GM21576 (cell line): ENCODE data around the gene PID1.

Experiments used
- ATAC-seq: cut with Tn5 transposase; IDR thresholded peaks from one replicate; pipeline ENCODE4 v1.9.1; 2021; ENCODE audit warnings: mild to moderate bottlenecking, moderate library complexity; ENCODE audit not compliant: unreplicated experiment

The PID1 gene

DNA sequence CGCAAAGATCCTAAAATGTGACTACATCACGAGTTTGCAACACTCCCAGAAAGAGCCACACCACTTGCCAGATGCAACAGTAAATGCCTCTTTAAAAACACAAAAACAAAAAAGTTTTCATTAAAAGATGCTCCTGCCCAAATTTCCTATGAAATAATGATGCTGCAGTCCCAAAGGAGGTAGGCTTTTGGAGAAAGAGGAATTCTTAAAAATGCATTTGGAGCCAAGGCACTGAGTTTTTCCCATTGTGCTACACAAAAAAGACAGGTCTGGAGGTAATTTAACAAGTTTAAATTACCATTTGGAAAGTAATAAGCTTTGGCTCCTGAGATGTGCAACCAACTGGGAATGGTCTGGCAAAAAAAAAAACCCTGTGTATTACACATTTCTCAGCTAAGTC, 145.0 kb downstream of the PID1 start:
- ATAC-seq = no peak

- no peak for ATAC-seq
Measured at GRCh38 chr2:229124136-229124535, 147.0 kb downstream of the PID1 start.

DNA sequence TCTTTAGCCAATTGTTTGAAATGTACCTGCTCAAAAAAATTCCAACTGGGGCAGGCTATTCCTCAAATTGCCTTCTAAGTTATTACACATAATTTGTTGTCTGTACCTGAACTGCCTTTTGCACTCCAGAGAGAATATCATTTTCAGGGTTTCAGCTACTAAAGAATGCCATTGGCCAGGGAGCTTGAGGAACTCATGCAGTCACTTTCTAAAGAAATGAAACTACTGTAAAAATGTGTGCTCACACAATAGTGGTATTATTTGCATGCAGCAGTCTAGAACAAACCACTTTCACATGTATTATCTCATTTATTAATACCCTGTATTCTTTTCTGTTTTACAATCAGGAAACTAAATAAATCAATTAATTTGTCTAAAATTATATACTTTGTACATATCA, 152.2 kb downstream of the PID1 start:
- ATAC-seq = peak; percentile 71

- no peak for ATAC-seq
Measured at GRCh38 chr2:229118336-229118735, 152.8 kb downstream of the PID1 start.

DNA sequence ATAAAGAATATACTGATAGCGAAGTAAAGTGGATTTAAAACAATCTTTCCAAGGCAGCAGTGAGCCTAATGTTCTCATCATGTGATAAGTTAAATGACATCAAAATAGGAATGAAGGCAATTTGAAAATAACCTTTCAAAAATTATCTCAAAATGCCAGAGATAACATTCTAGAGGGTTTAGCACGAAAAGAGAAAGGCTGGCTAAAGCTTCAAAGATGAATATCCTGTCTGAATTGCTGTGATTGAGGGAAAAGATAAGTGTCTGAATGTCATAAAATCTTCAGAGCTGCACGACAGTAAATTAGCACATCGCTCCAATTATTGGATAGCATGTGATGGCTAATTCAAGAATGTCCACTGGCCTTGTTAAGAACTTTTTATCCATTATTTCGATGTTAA, 159.3 kb downstream of the PID1 start:
- no peak for ATAC-seq

- ATAC-seq = no peak
Measured at GRCh38 chr2:229109195-229109594, 161.9 kb downstream of the PID1 start.

DNA sequence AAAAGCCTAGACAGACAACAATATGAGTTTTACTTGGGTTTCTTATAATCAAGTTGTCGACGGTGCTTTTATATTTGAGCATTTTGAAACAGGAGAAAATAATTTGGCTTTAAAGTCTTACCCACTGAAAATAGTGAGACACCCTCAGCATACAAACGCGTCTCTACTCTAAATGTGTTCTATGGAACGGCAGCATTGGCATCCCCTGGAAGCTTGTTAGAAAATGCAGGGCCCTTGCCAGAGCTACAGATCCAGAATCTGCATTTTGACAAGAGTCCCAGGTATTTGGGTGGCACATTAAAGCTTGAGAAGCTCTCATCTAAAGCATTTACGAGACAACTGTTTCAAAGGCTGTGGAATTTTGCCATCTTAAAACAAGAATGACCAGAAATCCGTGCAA, 163.5 kb downstream of the PID1 start:
- no peak for ATAC-seq

DNA sequence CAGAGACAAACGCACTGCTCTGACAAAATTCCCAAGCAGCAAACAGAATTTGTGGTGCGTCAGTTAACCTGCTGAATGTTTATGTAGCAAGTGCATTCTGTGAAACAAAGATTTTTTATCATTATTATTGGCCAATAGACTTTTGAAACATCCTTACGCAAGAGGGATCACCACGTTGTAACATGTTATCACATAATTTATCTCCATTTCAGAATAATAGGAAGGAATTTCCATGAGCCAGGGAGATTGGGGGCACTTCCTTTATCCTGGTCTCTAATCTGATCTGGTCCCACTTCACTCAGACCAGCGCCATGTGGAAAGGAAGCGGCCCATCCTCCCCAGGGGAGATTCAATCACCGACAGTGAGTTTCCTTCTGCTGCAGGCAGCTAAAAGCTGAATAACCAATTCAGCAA, 166.1 kb downstream of the PID1 start:
- no peak for ATAC-seq

DNA sequence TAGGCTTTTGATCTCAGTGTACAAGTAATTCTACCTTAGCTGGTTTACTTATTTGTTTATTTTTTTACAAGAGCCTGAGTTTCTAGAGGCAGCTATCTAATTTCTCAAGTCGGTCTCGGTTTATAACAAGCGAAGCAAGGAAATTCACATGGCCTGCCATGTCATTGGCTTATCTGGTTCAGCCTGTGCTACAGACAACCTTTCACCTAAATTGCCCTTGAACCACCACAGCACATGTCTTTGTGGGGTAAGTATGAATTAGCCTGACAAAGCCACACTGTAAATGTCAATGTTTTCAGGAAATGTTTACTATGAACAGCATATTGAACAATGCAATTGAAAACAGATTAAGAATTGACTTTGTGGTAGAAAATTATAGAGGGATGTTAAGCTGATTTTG, 167.1 kb downstream of the PID1 start:
- ATAC-seq = no peak

- ATAC-seq = no peak
Measured at GRCh38 chr2:229101314-229101713, 169.8 kb downstream of the PID1 start.

- ATAC-seq = no peak
Measured at GRCh38 chr2:229099231-229099630, 171.9 kb downstream of the PID1 start.

DNA sequence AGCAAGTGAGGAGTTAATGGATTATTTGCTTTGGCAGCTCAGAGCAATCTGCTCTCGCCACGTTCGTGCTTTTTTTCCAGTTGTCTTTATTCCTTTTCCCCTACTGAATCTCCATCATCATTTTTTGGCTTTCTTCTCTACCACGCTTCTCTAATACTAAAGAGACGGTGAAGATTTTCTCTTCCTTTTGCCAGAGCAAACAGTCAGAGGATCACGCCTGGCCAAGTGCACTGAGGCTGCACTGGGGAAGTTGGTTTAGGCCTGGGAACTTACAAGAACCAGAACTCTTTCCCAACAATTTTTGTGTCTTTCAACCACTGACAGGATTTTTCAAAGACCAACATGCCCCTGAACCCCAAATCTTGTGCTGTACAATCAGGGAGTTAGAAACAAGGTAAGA, 172.3 kb downstream of the PID1 start:
- ATAC-seq = no peak

DNA sequence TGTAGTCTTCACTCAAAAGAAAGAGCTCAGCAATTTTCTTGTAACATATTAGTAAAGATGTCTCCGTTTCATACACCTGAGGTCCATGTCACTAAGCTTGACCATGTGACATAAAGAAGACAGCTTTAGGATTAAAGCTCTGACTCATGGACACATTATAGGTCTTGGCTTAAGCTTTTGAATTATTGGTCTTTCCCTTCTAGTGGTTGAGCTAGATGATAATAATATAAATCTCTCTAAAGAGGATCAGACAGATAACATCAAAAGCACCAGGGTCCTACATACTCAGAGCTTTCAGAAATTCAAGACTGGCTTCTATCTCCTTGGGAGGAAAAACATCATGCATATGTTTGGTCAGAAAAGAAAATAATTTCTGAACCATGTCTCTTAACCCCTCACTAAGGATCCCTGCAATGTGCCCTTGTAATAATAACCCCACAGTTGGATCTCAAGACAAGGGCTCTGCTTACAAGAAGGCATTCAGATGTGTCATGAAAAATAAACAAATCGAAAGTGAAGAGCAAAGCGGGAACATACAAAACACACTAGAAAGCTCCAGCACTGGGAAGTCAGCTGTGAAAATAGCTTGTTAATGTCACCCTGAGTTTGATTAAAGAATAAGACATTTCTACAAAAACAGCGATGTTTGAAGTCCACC, 174.5 kb downstream of the PID1 start:
- no peak for ATAC-seq

GRCh38 chr2:229095472-229095871, 175.6 kb downstream of the PID1 start:
- no peak for ATAC-seq

DNA sequence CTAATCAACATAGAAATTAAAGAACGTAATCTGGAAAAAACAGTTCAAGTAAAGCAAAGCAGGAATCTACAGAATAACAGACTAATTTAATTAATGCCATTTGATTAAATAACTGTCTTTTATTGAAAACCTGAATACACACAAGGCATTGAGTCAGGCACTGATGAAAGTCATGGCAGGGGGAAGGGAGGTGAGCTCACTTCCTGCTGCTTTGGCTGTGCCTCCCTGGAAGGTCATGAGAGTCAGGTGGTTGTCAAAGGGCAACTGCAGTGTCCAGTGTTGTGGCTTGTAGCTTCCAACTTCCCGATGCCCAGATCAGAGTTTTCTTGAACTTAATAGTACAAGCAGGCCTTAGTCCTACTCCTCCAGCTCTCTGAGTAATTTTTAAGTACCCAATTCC, 180.9 kb downstream of the PID1 start:
- ATAC-seq = no peak

- ATAC-seq = no peak
Measured at GRCh38 chr2:229089776-229090175, 181.3 kb downstream of the PID1 start.

- no peak for ATAC-seq
Measured at GRCh38 chr2:229088966-229089700, 182.0 kb downstream of the PID1 start.

DNA sequence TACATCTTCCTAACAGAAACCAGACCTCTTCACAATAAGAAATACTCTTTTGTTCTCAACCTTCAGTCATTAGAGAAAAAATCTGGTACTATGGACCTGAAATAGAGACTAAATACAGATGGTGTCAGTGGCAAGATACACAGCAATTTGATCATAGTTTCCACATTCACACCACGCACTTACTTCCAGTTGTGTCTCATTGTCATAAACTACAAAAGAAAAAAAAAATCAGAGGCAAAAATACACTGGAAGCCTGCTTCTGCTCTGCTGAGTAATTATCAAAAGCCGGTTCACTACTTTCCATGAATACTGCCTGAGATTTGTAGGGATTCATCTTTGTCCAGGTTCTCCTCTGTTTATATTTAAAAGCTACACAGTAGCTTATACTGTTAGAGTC, 182.6 kb downstream of the PID1 start:
- no peak for ATAC-seq

DNA sequence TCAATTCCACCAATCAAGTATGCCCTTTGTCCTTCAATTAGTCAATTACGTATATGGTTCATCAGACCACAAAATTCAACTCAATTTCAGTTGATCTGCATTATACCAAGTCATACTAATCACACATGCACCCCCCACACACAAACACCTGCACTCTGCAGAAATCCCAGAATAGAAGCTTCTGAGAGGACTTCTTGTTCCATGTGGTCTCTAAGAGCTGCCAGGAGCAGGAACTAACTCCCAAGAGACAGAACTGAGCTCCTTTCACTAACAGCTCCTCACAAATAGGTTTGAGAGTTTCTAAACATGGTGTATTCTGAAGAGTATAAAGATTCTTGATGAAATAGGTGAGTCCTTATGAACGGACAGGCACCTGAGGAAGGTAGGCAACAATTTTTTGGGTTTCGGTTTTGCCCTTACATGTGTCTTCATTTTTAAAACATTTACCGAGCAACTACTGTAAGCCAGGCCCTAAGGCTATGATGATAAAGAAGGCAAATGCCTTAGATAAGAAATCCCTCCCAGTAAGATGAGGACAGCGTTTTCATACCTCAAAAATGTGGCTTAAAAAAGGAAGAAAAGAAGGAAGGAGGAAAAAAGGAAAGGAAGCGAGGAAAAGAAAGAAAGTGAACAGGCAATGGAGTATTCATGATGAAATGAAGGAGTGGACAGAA, 183.1 kb downstream of the PID1 start:
- no peak for ATAC-seq

- no peak for ATAC-seq
Measured at GRCh38 chr2:229087267-229087666, 183.8 kb downstream of the PID1 start.

DNA sequence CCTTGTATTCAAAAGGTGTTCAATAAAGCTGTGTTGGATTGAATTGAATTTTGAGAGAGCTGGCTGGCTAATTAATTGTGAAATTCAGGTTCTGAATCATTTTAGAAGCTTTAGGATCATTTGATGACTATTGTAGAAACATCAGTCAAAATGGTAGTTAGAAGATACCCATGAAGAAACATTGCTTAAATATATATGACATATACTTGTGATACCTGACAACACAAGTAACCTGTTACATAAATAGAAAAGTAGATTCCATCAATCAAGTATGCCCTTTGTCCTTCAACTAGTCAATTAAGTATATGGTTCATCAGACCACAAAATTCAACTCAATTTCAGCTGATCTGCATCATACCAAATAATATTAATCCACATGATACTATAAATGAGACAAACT, 185.6 kb downstream of the PID1 start:
- ATAC-seq = no peak

DNA sequence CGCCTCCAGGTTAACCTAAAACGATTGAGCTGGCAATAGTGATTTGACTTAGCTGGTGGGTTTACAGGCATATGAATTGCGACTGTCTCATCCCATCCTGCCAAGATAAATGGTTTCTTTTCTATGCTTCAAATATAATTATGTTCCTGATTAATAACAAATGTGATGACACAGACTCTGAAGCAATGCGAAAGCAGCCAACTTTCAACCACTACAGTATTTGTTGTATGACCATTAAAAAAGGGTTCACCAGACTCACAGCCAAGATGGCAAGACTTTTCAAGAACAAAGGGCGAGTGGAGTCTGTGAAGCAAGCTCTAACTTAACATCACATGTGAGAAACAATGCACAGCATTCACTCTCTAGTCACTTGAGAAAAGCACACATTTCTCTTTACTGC, 186.6 kb downstream of the PID1 start:
- no peak for ATAC-seq
